NT2/D1 (cell line): ENCODE data around the gene INPP5K.

Experiments
- DNase-seq: peaks from one replicate; pipeline ENCODE4 v3.0.0-alpha.2; 2011; ENCODE audit warnings: low read depth, low spot score
- H3K27me3 ChIP-seq: 2 replicates; pipeline ENCODE4 v1.6.0; 2011; ENCODE audit warnings: mild to moderate bottlenecking; ENCODE audit not compliant: insufficient read length, insufficient read depth
- H3K36me3 ChIP-seq: 2 replicates; pipeline ENCODE4 v1.6.1; 2011; ENCODE audit warnings: mild to moderate bottlenecking, low read length, mixed read lengths; ENCODE audit not compliant: insufficient read depth, insufficient read length
- H3K4me1 ChIP-seq: 2 replicates; pipeline ENCODE4 v1.5.1; 2011; ENCODE audit not compliant: insufficient read depth, insufficient read length
- H3K4me3 ChIP-seq: 2 replicates; pipeline ENCODE4 v1.5.1; 2011; ENCODE audit warnings: low read depth; ENCODE audit not compliant: insufficient read length
- H3K9ac ChIP-seq: 2 replicates; pipeline ENCODE4 v1.6.0; 2011; ENCODE audit warnings: low read depth; ENCODE audit not compliant: insufficient read length
- H3K9me3 ChIP-seq: 2 replicates; pipeline ENCODE4 v1.5.1; 2011; ENCODE audit warnings: mild to moderate bottlenecking, low read length; ENCODE audit not compliant: insufficient read depth
- SUZ12 ChIP-seq: IDR thresholded peaks from 2 replicates; pipeline ENCODE4 v1.6.1; 2011; ENCODE audit not compliant: insufficient read length, insufficient read depth; ENCODE audit errors: extremely low read depth
- YY1 ChIP-seq: IDR thresholded peaks from 2 replicates; pipeline ENCODE4 v1.6.1; 2011; ENCODE audit not compliant: insufficient read length, insufficient read depth
- ZNF274 ChIP-seq: IDR thresholded peaks from 2 replicates; pipeline ENCODE4 v1.6.1; 2011; ENCODE audit warnings: mild to moderate bottlenecking, low read depth, low read length

INPP5K gene

DNA sequence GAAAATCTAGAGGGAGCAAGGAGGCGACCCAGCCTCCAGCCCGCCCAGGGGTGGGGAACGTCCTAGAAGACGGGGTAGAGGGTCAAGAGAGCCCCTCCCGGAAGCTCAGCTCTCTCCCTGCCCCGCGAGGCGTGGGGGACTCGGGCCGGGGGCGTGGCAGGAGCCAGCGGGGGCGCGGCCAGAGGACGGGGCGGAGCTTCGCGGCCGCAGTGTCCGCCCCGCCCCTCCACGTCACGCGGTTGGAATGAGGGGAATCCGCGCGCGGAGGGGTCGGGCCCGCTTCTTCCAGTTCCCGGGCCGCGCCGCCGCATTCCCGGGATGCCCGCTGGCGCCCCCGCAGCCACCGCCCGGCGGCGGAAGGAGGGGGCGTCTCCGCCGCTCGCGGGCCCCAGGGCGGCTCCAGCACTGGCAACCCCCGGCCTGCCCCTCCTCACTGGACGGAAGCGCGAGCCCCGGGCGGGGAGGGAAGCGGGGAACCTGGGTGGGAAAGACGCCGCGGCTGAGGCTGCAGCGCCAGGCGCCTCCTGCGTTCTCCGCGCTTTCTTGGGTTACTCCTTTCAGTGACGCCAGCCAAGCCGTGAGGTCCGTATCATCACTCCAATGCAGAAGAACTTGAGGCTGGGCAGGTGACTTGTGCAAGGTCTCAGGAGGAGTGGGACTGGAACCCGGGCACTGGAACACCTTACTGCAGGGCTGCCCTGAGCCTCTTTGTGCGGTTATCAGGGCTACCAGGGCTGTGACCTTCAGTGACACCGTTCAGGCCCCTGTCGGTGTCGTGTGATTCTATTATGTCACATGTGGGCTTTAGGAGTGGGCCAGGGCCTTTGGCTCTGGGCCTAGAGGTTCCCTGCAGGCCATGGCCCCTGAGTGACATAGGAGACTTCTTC lies 28.2 kb downstream of the INPP5K start:
- TF ChIP-seq ZNF274 (no peak), SUZ12 (no peak), YY1 (no peak)
- peaks cover 7% of the 10 kb centered on the region for H3K27me3 ChIP-seq
- H3K36me3 ChIP-seq, result peaks cover 8% of the 10 kb centered on the region
- peak overlapping the region; percentile 42 for H3K4me3 ChIP-seq
- peaks cover 18% of the 10 kb centered on the region for H3K4me1 ChIP-seq
- H3K9ac ChIP-seq, result peak overlapping the region; percentile 76
- no peak for DNase-seq
- no peaks in the 10 kb centered on the region for H3K9me3 ChIP-seq

DNA sequence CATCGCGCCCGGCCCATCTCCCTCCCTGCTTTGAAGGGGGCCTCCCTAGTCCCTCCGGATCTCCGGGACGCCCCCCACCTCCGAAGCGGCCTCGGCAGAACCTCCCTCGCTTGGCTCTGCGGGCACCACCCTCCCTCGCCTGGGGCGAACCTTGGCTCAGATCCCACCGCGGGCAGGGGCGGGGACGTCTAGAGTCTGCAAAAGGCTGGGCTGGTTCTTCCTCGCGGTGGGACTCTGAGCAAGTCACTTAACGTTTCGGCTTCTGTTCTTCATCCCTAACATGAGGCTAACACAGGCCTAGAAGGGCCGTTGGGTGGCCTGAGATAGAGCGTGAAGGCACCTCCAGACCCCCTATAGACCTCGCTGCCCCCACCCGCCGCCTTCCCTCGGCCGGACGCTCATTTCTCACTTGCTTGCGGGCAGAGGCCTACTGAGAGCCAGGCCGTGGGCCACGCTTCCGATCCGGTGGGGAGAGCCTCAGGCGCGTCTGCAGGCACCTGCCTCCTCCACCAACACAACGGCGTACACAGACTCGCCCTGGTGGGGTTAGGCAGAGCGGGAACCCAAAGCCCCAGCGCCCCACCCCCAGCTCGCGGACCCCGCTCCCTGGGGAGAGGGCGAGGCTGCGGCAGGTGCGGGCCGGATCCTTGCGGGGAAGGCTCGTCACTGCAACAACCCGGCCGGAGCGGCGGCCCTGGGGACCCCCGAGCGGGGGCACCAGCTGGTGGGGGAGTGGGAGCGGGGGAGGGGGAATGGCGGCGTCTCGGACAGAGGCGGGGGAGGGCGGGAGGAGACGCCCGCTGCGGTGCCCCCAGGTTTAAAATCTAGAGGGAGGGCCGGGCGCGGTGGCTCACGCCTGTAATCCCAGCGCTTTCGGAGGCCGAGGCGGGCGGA lies 29.4 kb downstream of the INPP5K start:
- H3K4me3 ChIP-seq, result peak overlapping the region; percentile 24
- H3K36me3 ChIP-seq, result peaks cover 17% of the 10 kb centered on the region
- TF ChIP-seq YY1 (no peak), ZNF274 (no peak), SUZ12 (no peak)
- H3K4me1 ChIP-seq, result peaks cover 21% of the 10 kb centered on the region
- DNase-seq, result no peak
- peak overlapping the region; percentile 74 for H3K9ac ChIP-seq
- no peaks in the 10 kb centered on the region for H3K9me3 ChIP-seq
- peaks cover 3% of the 10 kb centered on the region for H3K27me3 ChIP-seq

DNA sequence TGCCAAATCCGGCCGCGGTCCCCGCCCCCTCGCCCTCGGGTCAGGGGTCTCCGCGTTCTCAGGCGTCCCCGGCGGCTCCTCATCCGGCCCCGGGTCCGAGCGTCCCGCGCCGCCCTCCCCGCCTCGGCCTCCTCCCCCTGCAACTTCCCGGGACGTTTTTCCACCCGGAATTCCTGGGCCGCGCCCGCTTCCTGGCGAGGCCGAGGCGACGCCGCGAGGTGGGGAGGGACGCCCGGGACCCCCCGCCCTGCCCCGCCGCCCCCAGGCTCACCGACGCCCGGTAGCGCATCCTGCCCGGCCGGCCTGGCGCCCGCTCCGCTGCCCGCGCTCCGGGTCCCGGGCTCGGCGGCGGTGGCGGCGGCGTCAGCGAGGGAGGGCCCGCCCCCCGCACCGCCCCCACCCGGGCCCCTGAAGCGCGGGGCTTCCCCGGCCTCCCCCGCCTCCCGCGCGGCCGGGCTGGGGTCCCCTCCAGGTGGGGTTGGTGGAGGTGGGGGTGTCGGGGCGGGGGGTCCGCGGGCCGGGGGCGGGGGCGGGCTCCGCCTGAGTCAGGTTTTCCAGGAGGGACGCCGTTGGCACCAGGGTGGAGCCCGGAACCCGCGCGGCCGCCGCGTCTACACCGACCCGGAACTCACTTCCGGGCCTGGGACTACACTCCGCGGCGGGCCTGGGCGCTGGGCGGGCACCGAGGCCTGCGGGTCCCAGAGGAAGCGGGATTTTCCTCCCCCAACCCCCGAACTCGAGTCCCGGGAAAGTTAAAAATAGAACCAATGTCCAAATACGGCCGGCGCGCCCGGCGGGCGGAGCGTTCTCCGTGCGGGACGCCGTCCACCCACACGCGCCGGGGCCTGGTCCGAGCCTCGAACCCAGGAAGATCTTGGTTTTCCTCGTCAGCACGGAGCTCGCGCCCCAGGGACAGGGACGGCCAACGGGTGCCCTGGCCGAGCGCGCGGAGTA lies 30.7 kb downstream of the INPP5K start:
- no peak for DNase-seq
- peaks cover 21% of the 10 kb centered on the region for H3K4me1 ChIP-seq
- no peak for TF ChIP-seq YY1
- no peak for TF ChIP-seq ZNF274
- no peak for TF ChIP-seq SUZ12
- peak overlapping the region; percentile 53 for H3K4me3 ChIP-seq
- H3K9me3 ChIP-seq, result no peaks in the 10 kb centered on the region
- peaks cover 28% of the 10 kb centered on the region for H3K36me3 ChIP-seq
- peak overlapping the region; percentile 85 for H3K9ac ChIP-seq
- H3K27me3 ChIP-seq, result no peaks in the 10 kb centered on the region

DNA sequence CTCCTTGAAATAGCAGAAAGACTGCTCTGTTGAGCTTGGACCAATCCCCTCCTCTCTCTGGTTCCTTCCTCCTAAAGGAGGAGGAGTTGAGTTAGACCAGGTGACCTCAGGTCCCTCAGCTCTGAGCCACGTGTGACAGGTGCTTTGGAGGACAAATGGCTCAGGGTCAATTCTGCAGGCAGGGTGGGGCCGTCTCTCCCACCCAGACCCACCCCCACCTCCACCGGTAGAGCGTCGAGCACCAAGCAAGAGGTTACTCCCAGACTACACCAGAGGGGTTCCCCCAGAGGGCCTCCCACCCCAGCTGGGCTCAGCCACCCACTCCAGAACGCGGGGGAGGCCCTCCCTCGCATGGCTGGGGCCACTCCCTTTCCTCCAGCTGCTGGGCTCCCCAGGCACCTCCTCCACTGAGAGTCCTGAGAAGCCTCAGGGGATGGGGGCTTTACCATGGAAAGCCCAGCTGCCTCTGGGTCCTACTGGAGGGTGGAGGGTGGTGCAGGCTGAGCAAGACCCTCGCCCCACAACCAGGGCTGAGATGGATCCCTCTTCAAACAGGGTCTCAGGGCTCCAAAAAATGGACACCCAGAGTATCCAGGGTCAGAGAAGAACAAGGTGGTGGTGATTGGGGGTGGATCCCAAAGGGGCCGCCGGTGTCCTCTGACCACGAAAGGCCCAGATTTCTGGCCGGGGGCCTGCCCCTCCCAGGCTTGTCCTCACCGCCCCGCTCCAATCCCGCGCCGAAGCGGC lies 31.6 kb downstream of the INPP5K start:
- no peak for DNase-seq
- Histone ChIP-seq H3K9me3 (no peaks in the 10 kb centered on the region), H3K9ac (peak overlapping the region; percentile 85), H3K36me3 (peaks cover 32% of the 10 kb centered on the region), H3K4me3 (peak overlapping the region; percentile 53), H3K27me3 (no peaks in the 10 kb centered on the region), H3K4me1 (peaks cover 21% of the 10 kb centered on the region)
- TF ChIP-seq SUZ12 (no peak), ZNF274 (no peak), YY1 (no peak)

DNA sequence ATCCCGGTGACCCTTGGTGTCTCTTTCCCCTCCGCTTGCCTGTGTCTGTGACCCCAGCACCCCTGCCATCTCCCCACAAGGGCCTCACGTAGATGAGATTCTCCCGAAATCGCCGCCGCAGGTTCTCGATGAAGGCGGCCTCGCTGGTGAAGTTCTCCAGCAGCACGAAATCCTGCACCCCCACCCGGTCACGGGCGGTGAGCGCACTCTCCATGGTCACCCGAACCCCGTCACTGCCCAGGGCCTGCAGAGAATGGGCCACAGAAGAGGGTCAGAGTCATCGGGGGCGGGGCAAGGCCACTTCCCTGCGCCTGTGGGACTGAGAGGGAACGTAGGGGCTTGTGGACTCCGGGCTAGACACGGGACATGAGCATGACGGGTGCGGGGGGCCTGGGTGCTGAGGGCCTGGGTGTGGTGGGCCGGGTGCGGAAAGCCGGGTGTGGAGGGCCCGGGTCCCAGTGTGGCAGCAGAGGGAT lies 32.3 kb downstream of the INPP5K start:
- peaks cover 38% of the 10 kb centered on the region for H3K36me3 ChIP-seq
- DNase-seq, result no peak
- H3K4me3 ChIP-seq, result no peak overlapping the region
- TF ChIP-seq SUZ12 (no peak), YY1 (no peak), ZNF274 (no peak)
- H3K9ac ChIP-seq, result peak overlapping the region; percentile 32
- no peaks in the 10 kb centered on the region for H3K9me3 ChIP-seq
- H3K4me1 ChIP-seq, result peaks cover 18% of the 10 kb centered on the region
- H3K27me3 ChIP-seq, result no peaks in the 10 kb centered on the region

DNA sequence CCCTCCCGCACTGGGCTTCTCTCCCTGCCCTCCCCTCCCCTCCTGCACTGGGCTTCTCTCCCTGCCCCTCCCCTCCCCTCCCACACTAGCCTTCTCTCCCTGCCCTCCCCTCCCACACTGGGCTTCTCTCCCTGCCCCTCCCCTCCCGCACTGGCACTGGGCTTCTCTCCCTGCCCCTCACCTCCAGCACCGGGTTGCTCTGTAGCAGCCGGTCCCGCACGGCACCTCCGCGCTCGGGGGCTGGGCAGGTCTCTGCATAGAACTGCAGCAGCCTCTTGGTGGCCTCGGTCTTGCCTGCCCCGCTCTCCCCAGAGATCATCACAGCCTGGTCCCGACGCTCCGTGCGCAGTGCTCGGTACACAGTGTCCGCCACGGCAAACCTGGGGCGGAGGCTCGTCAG lies 33.7 kb downstream of the INPP5K start:
- no peak overlapping the region for H3K4me3 ChIP-seq
- no peak for DNase-seq
- peaks cover 12% of the 10 kb centered on the region for H3K4me1 ChIP-seq
- peaks cover 51% of the 10 kb centered on the region for H3K36me3 ChIP-seq
- H3K9ac ChIP-seq, result no peak overlapping the region
- no peaks in the 10 kb centered on the region for H3K27me3 ChIP-seq
- H3K9me3 ChIP-seq, result no peaks in the 10 kb centered on the region
- TF ChIP-seq SUZ12 (no peak), ZNF274 (no peak), YY1 (no peak)
